Measurements from ENCODE around the gene SORCS3.

SORCS3 gene

GRCh38 chr10:104689547-104689946 lies 48.5 kb downstream of the SORCS3 start:
- Histone ChIP-seq H3K36me3 (ENCODE audit: low read length) (no peaks in the 10 kb centered on the region), H3F3A (ENCODE audit: insufficient read depth) (no peaks in the 10 kb centered on the region), H3K79me2 (ENCODE audit: insufficient read depth, low read length) (no peaks in the 10 kb centered on the region), H3K9me2 (replicated peaks; ENCODE audit: insufficient read depth, low read length) (no peaks in the 10 kb centered on the region), H3K4me3 (ENCODE audit: insufficient read depth, low read length, poor library complexity, severe bottlenecking) (no peak overlapping the region), H3K4me2 (ENCODE audit: low read depth, low read length, poor library complexity, severe bottlenecking) (no peak overlapping the region), H2AFZ (ENCODE audit: low read depth, low read length, severe bottlenecking) (no peak overlapping the region), H3K27me3 (ENCODE audit: low read length) (no peaks in the 10 kb centered on the region), H3K27ac (ENCODE audit: low read depth, low read length) (no peak overlapping the region), H3K9ac (ENCODE audit: low read length) (no peak overlapping the region), H3K9me3 (ENCODE audit: insufficient read depth, low read length) (no peaks in the 10 kb centered on the region), H4K20me1 (ENCODE audit: low read depth, low read length) (no peaks in the 10 kb centered on the region)
- no peak for TF ChIP-seq EZH2phosphoT487 (conservative IDR thresholded peaks at IDR 0.05; ENCODE audit: low read length)
- TF ChIP-seq, protein P1, sequence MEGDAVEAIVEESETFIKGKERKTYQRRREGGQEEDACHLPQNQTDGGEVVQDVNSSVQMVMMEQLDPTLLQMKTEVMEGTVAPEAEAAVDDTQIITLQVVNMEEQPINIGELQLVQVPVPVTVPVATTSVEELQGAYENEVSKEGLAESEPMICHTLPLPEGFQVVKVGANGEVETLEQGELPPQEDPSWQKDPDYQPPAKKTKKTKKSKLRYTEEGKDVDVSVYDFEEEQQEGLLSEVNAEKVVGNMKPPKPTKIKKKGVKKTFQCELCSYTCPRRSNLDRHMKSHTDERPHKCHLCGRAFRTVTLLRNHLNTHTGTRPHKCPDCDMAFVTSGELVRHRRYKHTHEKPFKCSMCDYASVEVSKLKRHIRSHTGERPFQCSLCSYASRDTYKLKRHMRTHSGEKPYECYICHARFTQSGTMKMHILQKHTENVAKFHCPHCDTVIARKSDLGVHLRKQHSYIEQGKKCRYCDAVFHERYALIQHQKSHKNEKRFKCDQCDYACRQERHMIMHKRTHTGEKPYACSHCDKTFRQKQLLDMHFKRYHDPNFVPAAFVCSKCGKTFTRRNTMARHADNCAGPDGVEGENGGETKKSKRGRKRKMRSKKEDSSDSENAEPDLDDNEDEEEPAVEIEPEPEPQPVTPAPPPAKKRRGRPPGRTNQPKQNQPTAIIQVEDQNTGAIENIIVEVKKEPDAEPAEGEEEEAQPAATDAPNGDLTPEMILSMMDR (IDR thresholded peaks at IDR 0.05; ENCODE audit: insufficient read depth, low read length, poor library complexity, severe bottlenecking): no peak

DNA sequence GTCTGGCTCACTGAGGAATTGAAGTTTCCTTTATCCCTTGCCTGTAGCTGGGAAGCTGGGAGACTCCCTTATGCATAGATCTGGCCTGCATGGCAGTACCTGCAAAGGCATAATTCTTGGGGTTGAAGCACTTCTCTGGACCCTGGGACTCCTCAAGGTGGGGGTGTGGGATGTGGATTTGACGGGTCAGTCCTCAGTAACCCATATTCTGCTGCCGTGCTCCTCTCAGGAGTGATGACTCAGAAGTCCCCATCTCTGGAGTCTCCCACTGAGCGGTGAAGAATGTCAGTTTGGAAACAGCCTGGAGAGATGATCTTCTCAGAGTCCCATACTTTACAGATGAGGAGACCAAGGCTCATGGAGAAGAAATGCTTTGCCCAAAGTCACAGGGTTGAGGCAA lies 49.0 kb downstream of the SORCS3 start:
- Histone ChIP-seq H3F3A (ENCODE audit: insufficient read depth) (no peaks in the 10 kb centered on the region), H3K9me2 (replicated peaks; ENCODE audit: insufficient read depth, low read length) (no peaks in the 10 kb centered on the region), H3K9me3 (ENCODE audit: insufficient read depth, low read length) (no peaks in the 10 kb centered on the region), H3K4me2 (ENCODE audit: low read depth, low read length, poor library complexity, severe bottlenecking) (no peak overlapping the region), H3K27ac (ENCODE audit: low read depth, low read length) (no peak overlapping the region), H3K79me2 (ENCODE audit: insufficient read depth, low read length) (no peaks in the 10 kb centered on the region), H3K9ac (ENCODE audit: low read length) (no peak overlapping the region), H4K20me1 (ENCODE audit: low read depth, low read length) (no peaks in the 10 kb centered on the region), H3K27me3 (ENCODE audit: low read length) (no peaks in the 10 kb centered on the region), H2AFZ (ENCODE audit: low read depth, low read length, severe bottlenecking) (no peak overlapping the region), H3K4me3 (ENCODE audit: insufficient read depth, low read length, poor library complexity, severe bottlenecking) (no peak overlapping the region), H3K36me3 (ENCODE audit: low read length) (no peaks in the 10 kb centered on the region)
- no peak for TF ChIP-seq EZH2phosphoT487 (conservative IDR thresholded peaks at IDR 0.05; ENCODE audit: low read length)
- TF ChIP-seq, protein P1 (IDR thresholded peaks at IDR 0.05; ENCODE audit: insufficient read depth, low read length, poor library complexity, severe bottlenecking): no peak

- TF ChIP-seq EZH2phosphoT487 (conservative IDR thresholded peaks at IDR 0.05; ENCODE audit: low read length): no peak
- TF ChIP-seq, protein P1 (IDR thresholded peaks at IDR 0.05; ENCODE audit: insufficient read depth, low read length, poor library complexity, severe bottlenecking): no peak
- no peaks in the 10 kb centered on the region for H3K36me3 ChIP-seq (ENCODE audit: low read length)
- no peak overlapping the region for H3K4me2 ChIP-seq (ENCODE audit: low read depth, low read length, poor library complexity, severe bottlenecking)
- H3K9me2 ChIP-seq (replicated peaks; ENCODE audit: insufficient read depth, low read length): no peaks in the 10 kb centered on the region
- no peak overlapping the region for H3K4me3 ChIP-seq (ENCODE audit: insufficient read depth, low read length, poor library complexity, severe bottlenecking)
- no peaks in the 10 kb centered on the region for H4K20me1 ChIP-seq (ENCODE audit: low read depth, low read length)
- H3K27ac ChIP-seq (ENCODE audit: low read depth, low read length): no peak overlapping the region
- H3K79me2 ChIP-seq (ENCODE audit: insufficient read depth, low read length): no peaks in the 10 kb centered on the region
- no peaks in the 10 kb centered on the region for H3K9me3 ChIP-seq (ENCODE audit: insufficient read depth, low read length)
- H3K27me3 ChIP-seq (ENCODE audit: low read length): no peaks in the 10 kb centered on the region
- no peak overlapping the region for H3K9ac ChIP-seq (ENCODE audit: low read length)
- H3F3A ChIP-seq (ENCODE audit: insufficient read depth): no peaks in the 10 kb centered on the region
- H2AFZ ChIP-seq (ENCODE audit: low read depth, low read length, severe bottlenecking): no peak overlapping the region
These were observed 49.9 kb downstream of the SORCS3 start for GRCh38 chr10:104690959-104691358.
